ENCODE data around the gene LONRF2.

LONRF2 gene

DNA sequence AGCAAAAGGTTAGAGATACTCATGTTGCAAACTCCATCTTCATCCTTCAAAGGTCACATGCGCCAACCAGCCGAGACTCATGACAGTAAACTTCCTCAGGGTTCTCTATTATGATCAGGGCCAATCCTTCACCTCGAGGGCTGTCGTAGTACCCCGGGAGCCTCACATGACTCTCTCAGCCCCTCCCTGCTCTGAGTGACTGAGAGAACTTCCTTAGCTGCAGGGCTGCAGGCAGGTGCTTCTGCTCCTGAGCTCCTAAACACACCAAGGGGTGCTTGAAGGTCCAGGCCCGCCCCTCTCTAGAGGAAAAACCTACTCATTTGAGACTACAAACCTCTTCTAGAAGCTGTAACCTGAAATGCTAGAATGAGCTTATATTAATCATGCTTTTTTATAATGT, 48.2 kb downstream of the LONRF2 start:
- DNase-seq = no peak

DNA sequence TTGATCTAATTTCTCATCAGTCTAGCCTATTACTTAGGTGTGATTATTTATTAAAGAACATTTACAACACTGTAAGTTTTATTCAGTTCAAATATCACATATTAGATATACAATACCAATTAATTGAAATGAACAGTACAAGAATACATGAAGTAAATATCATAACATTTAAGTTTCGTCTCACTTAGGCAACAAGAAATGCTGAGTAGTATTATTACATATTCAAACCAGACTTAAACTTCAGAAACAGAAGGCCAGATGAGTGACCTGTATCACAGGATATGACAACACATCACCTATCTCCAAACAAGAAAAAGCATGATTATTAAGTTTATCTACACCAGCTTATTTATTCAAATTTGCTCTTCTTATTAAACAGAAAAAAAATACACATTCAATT, 48.9 kb downstream of the LONRF2 start:
- DNase-seq = no peak

GRCh38 chr2:100272841-100273329, 49.4 kb downstream of the LONRF2 start:
- DNase-seq = no peak

- DNase-seq = no peak
These were observed 51.1 kb downstream of the LONRF2 start for GRCh38 chr2:100271210-100271609.

DNA sequence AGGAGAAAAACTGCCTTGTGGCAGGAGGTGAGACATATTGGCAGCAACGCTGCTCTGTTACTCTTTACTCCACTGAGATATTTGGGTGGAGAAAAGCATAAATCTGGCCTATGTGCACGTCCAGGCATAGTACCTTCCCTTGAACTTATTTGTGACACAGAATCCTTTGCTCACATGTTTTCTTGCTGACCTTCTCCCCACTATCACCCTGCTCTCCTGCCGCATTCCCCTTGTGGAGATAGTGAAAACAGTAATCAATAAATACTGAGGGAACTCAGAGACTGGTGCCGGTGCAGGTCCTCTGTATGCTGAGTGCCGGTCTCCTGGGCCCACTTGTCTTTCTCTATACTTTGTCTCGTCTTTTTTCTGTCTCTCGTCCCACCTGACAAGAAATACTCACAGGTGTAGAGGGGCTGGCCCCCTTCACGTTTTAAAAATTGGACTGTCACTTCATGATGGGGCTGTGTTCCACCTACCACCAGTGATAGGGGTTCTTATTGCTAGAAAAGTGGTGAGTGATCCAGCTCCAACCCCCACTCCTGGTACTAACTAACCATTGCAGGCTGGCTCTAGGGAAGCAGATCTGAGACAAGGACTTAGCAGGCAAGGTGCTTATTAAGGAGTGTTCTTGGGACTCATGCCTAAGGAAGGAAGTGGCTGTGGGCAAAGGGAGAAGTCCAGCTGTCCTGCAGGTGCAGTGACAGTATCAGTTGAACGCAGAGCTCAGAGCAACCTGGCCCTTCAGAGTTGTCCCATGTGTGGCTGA, 51.7 kb downstream of the LONRF2 start:
- DNase-seq = no peak

DNA sequence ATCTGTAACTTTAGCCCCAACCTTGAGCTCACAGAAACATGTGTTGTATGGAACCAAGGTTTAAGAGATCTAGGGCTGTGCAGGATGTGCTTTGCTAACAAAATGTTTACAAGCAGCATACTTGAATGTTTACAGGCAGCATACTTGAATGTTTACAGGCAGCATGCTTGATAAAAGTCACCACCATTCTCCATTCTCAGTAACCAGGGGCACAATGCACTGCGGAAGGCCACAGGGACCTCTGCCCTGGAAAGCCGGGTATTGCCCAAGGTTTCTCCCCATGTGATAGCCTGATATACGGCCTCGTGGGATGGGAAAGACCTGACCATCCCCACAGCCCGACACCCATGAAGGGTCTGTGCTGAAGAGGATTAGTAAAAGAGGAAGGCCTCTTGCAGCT, 52.4 kb downstream of the LONRF2 start:
- no peak for DNase-seq

- DNase-seq = no peak
These were observed 53.3 kb downstream of the LONRF2 start for GRCh38 chr2:100268986-100269385.

GRCh38 chr2:100267751-100268150, 54.5 kb downstream of the LONRF2 start:
- DNase-seq = no peak

- no peak for DNase-seq
These were observed 56.2 kb downstream of the LONRF2 start for GRCh38 chr2:100266126-100266525.

DNA sequence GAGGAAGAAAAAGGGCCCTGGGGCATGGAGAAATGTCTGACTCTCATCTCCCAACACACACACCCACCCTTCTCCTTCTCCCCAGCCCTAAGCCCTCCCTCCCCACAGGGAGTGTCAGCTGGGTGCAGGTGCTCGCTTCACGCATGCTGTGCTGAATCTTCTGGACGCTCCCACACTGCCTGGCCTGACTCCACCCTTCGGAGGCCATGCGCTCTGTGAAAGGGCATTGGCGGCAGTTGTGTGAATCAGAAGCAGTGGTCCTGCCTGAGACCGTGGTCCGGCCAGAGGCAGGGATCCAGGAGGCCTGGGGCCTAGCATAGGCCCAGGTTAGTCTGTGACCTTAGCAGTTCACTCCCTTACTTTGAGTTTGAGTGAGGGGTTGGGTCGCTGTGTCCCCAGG, 57.1 kb downstream of the LONRF2 start:
- DNase-seq = no peak

DNA sequence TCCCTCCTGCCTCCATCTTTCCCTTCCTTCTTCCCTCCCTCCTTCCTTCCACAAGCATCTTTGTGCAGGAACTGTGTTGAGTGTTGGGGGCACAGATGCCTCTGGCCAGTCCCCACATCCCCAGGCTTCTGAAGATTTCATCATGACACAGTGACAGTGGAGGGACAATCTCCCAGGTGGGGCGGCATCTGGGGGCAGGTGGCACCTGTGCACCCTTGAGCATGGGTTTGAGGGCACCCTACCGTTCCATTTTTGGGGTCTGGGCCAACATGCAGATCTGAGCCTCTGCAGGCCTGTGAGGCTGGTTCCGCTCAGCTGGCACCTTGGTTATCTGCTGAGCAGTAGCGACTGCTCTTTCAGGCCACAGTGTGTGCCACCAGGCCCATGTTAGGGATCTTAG, 57.6 kb downstream of the LONRF2 start:
- no peak for DNase-seq

GRCh38 chr2:100264121-100264520, 58.2 kb downstream of the LONRF2 start:
- no peak for DNase-seq

- DNase-seq = peak; percentile 47
These were observed 59.6 kb downstream of the LONRF2 start for GRCh38 chr2:100262555-100263320.

GRCh38 chr2:100262046-100262445, 60.3 kb downstream of the LONRF2 start:
- DNase-seq = no peak

DNA sequence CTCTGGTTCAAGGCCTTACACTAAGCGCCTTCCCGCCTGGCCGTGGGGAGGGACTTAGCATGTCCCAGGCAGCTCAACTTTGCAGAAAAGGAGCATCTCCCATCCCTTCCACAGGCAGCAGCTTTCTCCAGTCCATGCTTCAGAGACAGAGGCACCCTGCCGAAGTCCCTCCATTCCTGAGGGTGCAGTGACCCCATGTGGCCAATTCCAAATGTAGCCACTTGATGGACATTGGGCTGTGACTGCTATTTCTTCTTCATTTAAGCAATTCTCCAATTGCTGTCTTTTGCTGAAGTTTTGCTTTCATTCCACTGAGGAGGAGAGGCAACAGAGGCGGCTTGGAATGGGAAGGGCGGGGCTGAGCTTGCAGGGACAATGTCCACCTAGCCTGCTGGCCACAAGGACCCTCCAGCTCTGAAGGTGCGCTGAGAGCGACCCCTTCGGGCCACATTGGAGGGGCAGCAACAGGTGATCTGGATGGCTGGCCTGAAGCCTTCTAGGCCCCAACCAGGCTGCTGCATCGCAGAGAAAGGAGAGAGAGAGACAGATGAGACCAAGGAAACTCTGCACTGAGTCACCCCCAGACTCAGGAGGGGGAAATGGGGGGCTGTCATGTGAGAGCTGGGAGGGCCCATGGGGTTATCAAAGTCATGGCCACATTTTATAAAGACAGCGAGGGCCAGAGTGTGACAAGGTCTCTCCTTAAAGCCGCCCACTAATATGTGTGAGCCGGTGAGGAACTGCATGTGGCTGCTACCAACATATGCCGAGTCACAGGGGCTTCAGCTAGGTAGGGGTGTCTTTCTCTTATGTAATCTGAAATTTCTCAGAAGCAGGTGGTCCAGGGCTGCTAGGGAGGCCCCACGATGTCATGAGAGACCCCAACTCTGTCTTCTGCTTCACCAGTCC, 61.3 kb downstream of the LONRF2 start:
- DNase-seq = peak; percentile 63

GRCh38 chr2:100259106-100259505, 63.2 kb downstream of the LONRF2 start:
- DNase-seq = no peak

GRCh38 chr2:100257939-100258338, 64.4 kb downstream of the LONRF2 start:
- no peak for DNase-seq

- DNase-seq = no peak
These were observed 65.5 kb downstream of the LONRF2 start for GRCh38 chr2:100256849-100257248.

- DNase-seq = no peak
These were observed 65.9 kb downstream of the LONRF2 start for GRCh38 chr2:100256416-100256815.

- no peak for DNase-seq
These were observed 67.6 kb downstream of the LONRF2 start for GRCh38 chr2:100254646-100255210.

DNA sequence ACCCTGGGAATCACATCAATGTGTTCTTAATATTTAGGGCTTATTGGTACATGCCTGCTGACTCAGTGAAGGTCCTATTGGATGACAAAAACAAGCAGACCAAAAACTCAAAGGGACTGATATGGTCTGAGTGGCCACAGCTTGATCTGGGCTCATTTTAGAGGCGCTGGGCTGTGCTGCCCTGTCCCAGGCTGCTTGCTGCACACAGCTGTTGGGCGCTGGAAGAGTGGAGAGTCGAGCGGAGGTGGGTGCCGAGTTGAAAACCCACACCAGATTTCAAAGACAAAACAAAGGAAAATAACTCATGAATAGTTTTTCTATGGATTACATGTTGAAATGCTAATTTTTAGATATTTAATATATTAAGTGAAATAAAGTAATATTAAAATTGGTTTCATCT, 68.5 kb downstream of the LONRF2 start:
- no peak for DNase-seq

- no peak for DNase-seq
These were observed 69.2 kb downstream of the LONRF2 start for GRCh38 chr2:100252811-100253698.
